SK-N-MC (cell line): ENCODE measurements around the gene MATN4.

Experiments
- EZH2 ChIP-seq: fragments of 200-600 bp; sonication (generic); IDR thresholded peaks from one replicate; pipeline ENCODE4 v1.6.1; 2017; ENCODE audit warnings: antibody characterized with exemption
- FOXP2 ChIP-seq: optimal IDR thresholded peaks from 2 replicates; pipeline ENCODE3; 2011; ENCODE audit warnings: mild to moderate bottlenecking, moderate library complexity; ENCODE audit not compliant: insufficient read depth; ENCODE audit errors: extremely low read length, control extremely low read depth
- POLR2AphosphoS5 ChIP-seq: IDR thresholded peaks from 2 replicates; pipeline ENCODE4 v1.6.1; 2012; ENCODE audit warnings: mild to moderate bottlenecking, low read depth, low read length, borderline replicate concordance

DNA sequence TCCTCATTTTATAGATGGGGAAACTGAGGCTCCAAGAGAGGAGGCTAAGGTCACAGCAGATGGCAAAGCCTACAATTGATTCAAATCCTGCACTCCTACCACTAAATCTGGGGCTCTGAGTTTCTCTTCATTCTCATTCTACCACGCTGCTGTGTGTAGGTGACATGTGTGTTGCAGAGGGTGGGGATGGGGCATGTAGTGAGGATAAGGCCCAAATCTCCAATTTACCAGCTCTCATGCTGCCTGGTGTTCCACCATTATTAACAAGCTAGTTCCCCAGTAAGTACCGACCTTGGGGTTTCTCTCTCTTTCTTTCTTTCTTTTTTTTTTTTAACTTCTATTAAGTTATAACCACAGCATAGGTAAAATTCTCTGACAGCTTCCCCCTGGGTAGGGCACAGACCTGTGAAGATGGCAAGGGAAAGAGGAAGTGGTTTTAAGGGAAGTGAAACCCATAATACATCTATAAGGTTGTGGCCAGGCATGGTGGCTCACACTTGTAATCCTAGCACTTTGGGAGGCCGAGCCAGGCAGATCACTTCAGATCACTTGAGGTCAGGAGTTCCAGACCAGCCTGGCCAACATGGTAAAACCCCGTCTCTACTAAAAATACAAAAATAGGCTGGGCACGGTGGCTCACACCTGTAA is 13.0 kb upstream of the MATN4 start:
- TF ChIP-seq EZH2, result no peak
- TF ChIP-seq POLR2AphosphoS5, result no peak
- no peak for TF ChIP-seq FOXP2
